ENCODE results near the gene HIC1.
A peak's percentile ranks its signal among the peaks of the same experiment; 100 is the strongest.

HIC1 gene

GRCh38 chr17:2018716-2019510 is 36.0 kb upstream of the HIC1 start:
- Mint-ChIP-seq H3K9me3 (no peaks in the 10 kb centered on the region), H3K4me1 (peaks cover 5% of the 10 kb centered on the region), H3K27ac (ENCODE audit: low read depth) (peak overlapping the region; percentile 42), H3K36me3 (ENCODE audit: insufficient read depth) (no peaks in the 10 kb centered on the region), H3K4me3 (no peak overlapping the region), H3K27me3 (peaks cover 65% of the 10 kb centered on the region)
- DNase-seq (ENCODE audit: low spot score in 2 of 2) = no peak
- no peak for ATAC-seq (replicated peaks; ENCODE audit: extremely low read depth, poor library complexity, severe bottlenecking)

GRCh38 chr17:2019723-2020122 is 35.2 kb upstream of the HIC1 start:
- ATAC-seq (replicated peaks; ENCODE audit: extremely low read depth, poor library complexity, severe bottlenecking) = no peak
- no peak overlapping the region for H3K27ac Mint-ChIP-seq (ENCODE audit: low read depth)
- no peaks in the 10 kb centered on the region for H3K9me3 Mint-ChIP-seq
- H3K4me1 Mint-ChIP-seq = peaks cover 5% of the 10 kb centered on the region
- H3K27me3 Mint-ChIP-seq = peaks cover 57% of the 10 kb centered on the region
- no peaks in the 10 kb centered on the region for H3K36me3 Mint-ChIP-seq (ENCODE audit: insufficient read depth)
- DNase-seq (ENCODE audit: low spot score in 2 of 2) = no peak
- H3K4me3 Mint-ChIP-seq = no peak overlapping the region

GRCh38 chr17:2020721-2021120 is 34.2 kb upstream of the HIC1 start:
- H3K4me1 Mint-ChIP-seq = peaks cover 10% of the 10 kb centered on the region
- no peak overlapping the region for H3K4me3 Mint-ChIP-seq
- peaks cover 52% of the 10 kb centered on the region for H3K27me3 Mint-ChIP-seq
- ATAC-seq (replicated peaks; ENCODE audit: extremely low read depth, poor library complexity, severe bottlenecking) = no peak
- no peaks in the 10 kb centered on the region for H3K36me3 Mint-ChIP-seq (ENCODE audit: insufficient read depth)
- H3K27ac Mint-ChIP-seq (ENCODE audit: low read depth) = no peak overlapping the region
- H3K9me3 Mint-ChIP-seq = no peaks in the 10 kb centered on the region
- no peak for DNase-seq (ENCODE audit: low spot score in 2 of 2)

- Mint-ChIP-seq H3K36me3 (ENCODE audit: insufficient read depth) (no peaks in the 10 kb centered on the region), H3K4me3 (no peak overlapping the region), H3K27me3 (peaks cover 63% of the 10 kb centered on the region), H3K27ac (ENCODE audit: low read depth) (no peak overlapping the region), H3K9me3 (no peaks in the 10 kb centered on the region), H3K4me1 (peaks cover 18% of the 10 kb centered on the region)
- ATAC-seq (replicated peaks; ENCODE audit: extremely low read depth, poor library complexity, severe bottlenecking) = no peak
- DNase-seq (ENCODE audit: low spot score in 2 of 2) = no peak
Measured at GRCh38 chr17:2022647-2023240, 32.2 kb upstream of the HIC1 start.

DNA sequence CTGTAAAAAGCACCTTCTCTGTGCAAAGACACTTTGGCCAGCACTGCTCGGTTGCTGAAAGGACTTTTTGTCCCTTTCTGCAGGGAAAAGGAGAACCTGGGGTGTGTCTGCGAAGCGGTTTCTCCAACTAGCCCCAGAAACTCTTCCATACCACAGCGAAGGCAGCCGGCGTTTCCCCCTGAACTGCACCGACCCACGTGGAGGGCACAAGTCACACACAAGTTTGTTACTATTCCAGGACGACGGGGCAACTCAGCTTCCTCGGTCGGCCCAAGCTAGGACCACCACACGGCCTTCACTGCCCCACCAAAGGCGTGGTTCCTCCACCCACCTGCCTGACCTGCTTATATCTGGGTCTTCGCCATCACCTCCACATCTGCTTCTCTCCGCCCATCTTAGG is 31.6 kb upstream of the HIC1 start:
- H3K9me3 Mint-ChIP-seq = no peaks in the 10 kb centered on the region
- no peak for DNase-seq (ENCODE audit: low spot score in 2 of 2)
- no peaks in the 10 kb centered on the region for H3K36me3 Mint-ChIP-seq (ENCODE audit: insufficient read depth)
- peaks cover 18% of the 10 kb centered on the region for H3K4me1 Mint-ChIP-seq
- no peak overlapping the region for H3K27ac Mint-ChIP-seq (ENCODE audit: low read depth)
- H3K4me3 Mint-ChIP-seq = no peak overlapping the region
- H3K27me3 Mint-ChIP-seq = peaks cover 63% of the 10 kb centered on the region
- no peak for ATAC-seq (replicated peaks; ENCODE audit: extremely low read depth, poor library complexity, severe bottlenecking)

GRCh38 chr17:2023692-2024571 is 31.0 kb upstream of the HIC1 start:
- H3K4me1 Mint-ChIP-seq = peaks cover 18% of the 10 kb centered on the region
- DNase-seq (ENCODE audit: low spot score in 2 of 2) (no peak), ATAC-seq (replicated peaks; ENCODE audit: extremely low read depth, poor library complexity, severe bottlenecking) (peak; percentile 20)
- peaks cover 62% of the 10 kb centered on the region for H3K27me3 Mint-ChIP-seq
- no peaks in the 10 kb centered on the region for H3K36me3 Mint-ChIP-seq (ENCODE audit: insufficient read depth)
- no peak overlapping the region for H3K27ac Mint-ChIP-seq (ENCODE audit: low read depth)
- no peaks in the 10 kb centered on the region for H3K9me3 Mint-ChIP-seq
- peak overlapping the region; percentile 76 for H3K4me3 Mint-ChIP-seq

DNA sequence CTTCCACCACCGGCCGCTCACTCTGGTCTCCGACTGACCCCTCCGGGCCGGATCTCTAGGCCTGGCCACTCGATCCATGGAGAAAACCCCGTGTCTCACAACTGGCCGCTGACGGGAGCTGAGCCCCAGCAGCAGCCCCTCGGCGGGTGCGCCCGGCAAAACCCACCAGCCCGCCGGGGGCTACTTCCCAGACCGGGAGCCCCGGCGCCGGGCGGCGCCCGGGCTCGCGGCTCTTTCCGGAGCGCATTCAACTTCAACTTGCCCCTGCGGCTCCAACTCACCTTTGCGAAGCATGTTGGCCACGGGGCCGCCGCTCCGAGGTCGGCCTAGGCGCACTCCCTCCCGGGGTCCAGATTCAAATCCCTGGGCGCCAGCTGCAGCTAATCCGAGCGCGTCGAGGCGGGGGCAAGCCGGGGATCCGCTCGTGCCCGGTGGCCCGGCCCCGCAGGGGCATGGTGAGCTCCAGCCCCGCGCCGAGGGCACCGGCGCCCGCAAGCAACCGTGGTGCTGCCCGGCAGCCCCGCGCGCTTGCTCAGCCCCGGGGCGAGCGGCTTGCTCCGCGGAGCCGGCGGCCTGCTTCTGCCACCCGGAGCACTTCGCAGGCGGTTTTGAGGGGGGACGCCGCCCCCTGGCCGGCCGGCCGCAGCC is 30.2 kb upstream of the HIC1 start:
- H3K27me3 Mint-ChIP-seq = peaks cover 54% of the 10 kb centered on the region
- no peak overlapping the region for H3K27ac Mint-ChIP-seq (ENCODE audit: low read depth)
- no peaks in the 10 kb centered on the region for H3K36me3 Mint-ChIP-seq (ENCODE audit: insufficient read depth)
- peaks cover 19% of the 10 kb centered on the region for H3K4me1 Mint-ChIP-seq
- DNase-seq (ENCODE audit: low spot score in 2 of 2) (no peak), ATAC-seq (replicated peaks; ENCODE audit: extremely low read depth, poor library complexity, severe bottlenecking) (no peak)
- no peaks in the 10 kb centered on the region for H3K9me3 Mint-ChIP-seq
- H3K4me3 Mint-ChIP-seq = peak overlapping the region; percentile 76

GRCh38 chr17:2025220-2025621 is 29.7 kb upstream of the HIC1 start, which contains the start of gene RTN4RL1:
Gene RTN4RL1 (minus strand): TSS chr17:2025334. CDS start chr17:2024865, 469 bp downstream.
- Mint-ChIP-seq H3K27ac (ENCODE audit: low read depth) (no peak within 1 kb of the TSS), H3K4me1 (peaks cover 25% of the 10 kb centered on the region), H3K36me3 (ENCODE audit: insufficient read depth) (no peaks in the 10 kb centered on the region), H3K9me3 (no peaks in the 10 kb centered on the region), H3K27me3 (peaks cover 49% of the 10 kb centered on the region), H3K4me3 (peak within 1 kb of the TSS; percentile 76)
- ATAC-seq (replicated peaks; ENCODE audit: extremely low read depth, poor library complexity, severe bottlenecking) (peak; percentile 29), DNase-seq (ENCODE audit: low spot score in 2 of 2) (peak; percentile 37 to 44)

DNA sequence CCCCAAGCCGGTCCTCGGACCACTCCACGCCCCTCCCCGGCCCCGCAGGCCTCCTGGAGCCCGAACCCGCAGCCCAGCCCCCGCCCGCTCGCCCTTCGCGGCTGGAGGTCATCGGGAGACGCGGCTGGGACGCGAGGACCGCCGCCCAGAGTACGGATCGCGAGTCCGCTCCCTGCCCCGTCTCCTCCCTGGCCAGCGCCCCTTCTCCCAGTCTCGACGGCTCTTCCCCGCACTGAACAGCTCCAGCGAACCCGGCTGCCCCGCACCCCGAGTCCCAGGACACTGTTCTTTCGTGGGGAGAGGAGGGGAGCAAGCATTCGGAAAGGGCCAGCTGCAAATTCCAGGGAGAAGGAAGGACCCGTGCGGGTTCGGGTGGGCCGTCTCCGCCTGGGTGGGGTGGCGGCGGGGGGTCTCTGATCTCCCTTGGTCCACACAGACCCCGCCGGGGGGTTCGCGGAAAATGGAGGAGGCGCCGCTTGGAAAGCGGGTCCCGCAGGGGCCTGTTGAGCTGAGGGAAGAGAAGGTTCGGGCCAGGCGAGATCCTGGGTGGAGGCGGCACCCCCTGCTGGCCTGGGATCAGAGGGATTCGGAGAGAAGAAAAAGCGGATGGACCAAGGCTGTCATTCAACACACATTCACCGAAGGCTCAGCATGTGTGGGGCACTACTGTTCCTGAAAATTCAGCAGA is 29.1 kb upstream of the HIC1 start:
- no peaks in the 10 kb centered on the region for H3K36me3 Mint-ChIP-seq (ENCODE audit: insufficient read depth)
- peaks cover 43% of the 10 kb centered on the region for H3K27me3 Mint-ChIP-seq
- no peak for ATAC-seq (replicated peaks; ENCODE audit: extremely low read depth, poor library complexity, severe bottlenecking)
- no peak overlapping the region for H3K27ac Mint-ChIP-seq (ENCODE audit: low read depth)
- no peaks in the 10 kb centered on the region for H3K9me3 Mint-ChIP-seq
- DNase-seq (ENCODE audit: low spot score in 2 of 2) = no peak
- H3K4me3 Mint-ChIP-seq = peak overlapping the region; percentile 76
- peaks cover 30% of the 10 kb centered on the region for H3K4me1 Mint-ChIP-seq

DNA sequence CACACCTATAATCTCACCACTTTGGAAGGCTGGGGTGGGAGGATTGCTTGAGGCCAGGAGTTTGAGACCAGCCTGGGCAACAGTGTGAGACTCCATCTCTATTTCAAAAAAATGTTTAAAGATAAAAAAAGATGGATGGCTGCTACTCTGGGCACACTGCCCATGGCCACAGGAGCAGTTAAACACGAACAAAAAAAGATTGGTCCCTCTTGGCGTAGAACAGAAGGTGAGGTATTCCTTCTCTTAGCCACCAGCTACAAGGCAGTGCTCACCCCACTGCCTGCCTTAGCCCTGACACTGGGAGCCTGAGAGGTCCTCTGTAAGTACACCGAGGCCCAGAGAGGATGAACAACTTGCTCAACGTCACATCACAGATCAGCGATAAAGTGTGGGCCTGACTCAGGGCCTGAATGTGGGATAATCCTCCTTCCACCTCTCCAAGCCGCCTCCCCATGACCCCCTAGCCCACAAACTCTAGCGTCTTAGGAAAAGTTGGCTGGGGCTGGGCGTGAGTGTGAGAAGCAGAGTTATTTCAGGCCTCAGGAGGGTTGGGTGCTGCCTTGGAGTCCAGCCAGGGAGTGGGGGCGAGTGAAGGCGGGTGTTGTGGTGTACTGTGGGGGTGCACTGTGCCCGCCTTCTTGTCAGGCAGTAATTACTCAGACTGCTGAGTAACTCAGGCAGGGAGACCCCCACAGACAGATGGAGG is 27.2 kb upstream of the HIC1 start:
- Mint-ChIP-seq H3K4me1 (peaks cover 28% of the 10 kb centered on the region), H3K9me3 (no peaks in the 10 kb centered on the region), H3K27ac (ENCODE audit: low read depth) (no peak overlapping the region), H3K4me3 (no peak overlapping the region), H3K27me3 (peaks cover 36% of the 10 kb centered on the region), H3K36me3 (ENCODE audit: insufficient read depth) (peaks cover 3% of the 10 kb centered on the region)
- ATAC-seq (replicated peaks; ENCODE audit: extremely low read depth, poor library complexity, severe bottlenecking) = no peak
- no peak for DNase-seq (ENCODE audit: low spot score in 2 of 2)

- no peak overlapping the region for H3K27ac Mint-ChIP-seq (ENCODE audit: low read depth)
- H3K4me3 Mint-ChIP-seq = no peak overlapping the region
- no peaks in the 10 kb centered on the region for H3K9me3 Mint-ChIP-seq
- H3K4me1 Mint-ChIP-seq = peaks cover 28% of the 10 kb centered on the region
- ATAC-seq (replicated peaks; ENCODE audit: extremely low read depth, poor library complexity, severe bottlenecking) = no peak
- DNase-seq (ENCODE audit: low spot score in 2 of 2) = no peak
- peaks cover 6% of the 10 kb centered on the region for H3K36me3 Mint-ChIP-seq (ENCODE audit: insufficient read depth)
- H3K27me3 Mint-ChIP-seq = peaks cover 36% of the 10 kb centered on the region
Measured at GRCh38 chr17:2028234-2028614, 26.7 kb upstream of the HIC1 start.
